Effector CD8-positive, alpha-beta T cell (primary cell): ENCODE data around the gene HES7.
A peak's percentile ranks its signal among the peaks of the same experiment; 100 is the strongest.
"Not testable (repeated sequence)": the region's sequence is repeated elsewhere in the genome, so short reads cannot be mapped to it uniquely, and the experiment has no call there.

Source experiments
- DNase-seq: peaks from one replicate; lab custom pipeline; 2025; lab: John Stamatoyannopoulos, UW

The HES7 gene

DNA sequence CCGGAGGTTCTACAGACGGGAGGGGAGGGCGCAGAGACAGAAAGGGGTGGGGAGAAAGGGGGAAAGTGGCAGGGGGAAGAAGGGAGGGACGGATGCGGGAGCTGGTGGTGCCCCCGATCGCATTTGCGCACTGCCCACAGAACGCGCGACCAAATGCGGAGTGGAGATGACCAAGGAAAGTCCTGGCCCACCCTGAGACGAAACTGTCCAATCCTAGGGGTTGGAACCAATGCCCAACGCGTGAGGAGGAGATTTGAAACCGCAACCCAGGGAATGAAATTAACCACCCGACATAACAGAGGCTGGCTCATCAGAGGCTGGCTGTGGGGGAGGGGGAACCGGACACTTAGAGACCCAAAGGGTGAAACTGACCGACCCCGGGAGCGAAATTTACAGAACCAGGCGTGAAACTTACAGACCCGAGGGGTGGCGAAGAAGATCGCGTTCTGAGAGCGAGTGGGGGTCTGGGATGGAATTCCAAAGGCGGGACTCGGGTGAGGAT lies 1.4 kb downstream of the HES7 start:
- DNase-seq: no peak

GRCh38 chr17:8121681-8122421 lies 2.1 kb downstream of the HES7 start:
- DNase-seq: no peak

- no peak for DNase-seq
These were observed 2.6 kb downstream of the HES7 start for GRCh38 chr17:8121407-8121680.

DNA sequence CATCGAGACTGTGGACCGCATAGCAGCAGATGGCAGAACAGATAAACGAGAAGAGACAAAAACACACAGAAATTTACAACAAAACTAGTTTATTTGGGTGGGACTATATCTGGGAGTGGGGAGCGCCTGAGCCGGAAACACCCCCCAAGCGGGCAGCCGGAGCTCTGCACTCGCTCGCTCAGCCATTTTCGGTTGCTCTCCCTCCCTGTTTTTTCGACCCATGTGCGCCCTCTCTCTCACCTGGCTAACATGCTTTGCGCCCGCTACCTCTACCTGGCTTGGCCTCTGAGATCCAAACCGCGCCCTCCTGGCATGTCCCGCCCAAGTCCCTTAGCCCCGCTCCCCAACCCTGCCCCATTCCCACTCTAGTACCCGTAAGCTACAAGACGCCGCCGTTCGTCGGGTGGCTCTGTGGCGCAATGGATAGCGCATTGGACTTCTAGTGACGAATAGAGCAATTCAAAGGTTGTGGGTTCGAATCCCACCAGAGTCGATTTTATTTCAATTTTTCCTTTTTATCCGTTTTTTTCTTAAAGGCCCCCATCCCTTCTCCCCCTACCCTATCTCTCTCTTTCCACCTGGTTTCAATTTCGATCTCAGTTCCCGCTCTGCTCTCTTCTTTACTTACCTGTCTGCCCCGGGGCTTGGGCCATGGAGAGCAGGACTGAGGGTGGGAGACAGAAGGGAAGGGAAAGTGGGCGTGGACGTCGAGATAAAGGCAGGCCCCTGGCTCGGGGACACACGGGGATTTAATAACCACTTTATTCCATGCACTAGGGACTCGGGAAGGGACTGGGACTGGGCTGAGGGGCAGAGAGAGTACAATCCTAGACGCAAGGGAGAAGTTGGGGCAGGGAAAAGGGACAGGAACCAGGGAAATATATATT lies 3.1 kb downstream of the HES7 start:
- peak; percentile 45 for DNase-seq

GRCh38 chr17:8119581-8120519 lies 4.1 kb downstream of the HES7 start:
- peak; percentile 68 for DNase-seq

DNA sequence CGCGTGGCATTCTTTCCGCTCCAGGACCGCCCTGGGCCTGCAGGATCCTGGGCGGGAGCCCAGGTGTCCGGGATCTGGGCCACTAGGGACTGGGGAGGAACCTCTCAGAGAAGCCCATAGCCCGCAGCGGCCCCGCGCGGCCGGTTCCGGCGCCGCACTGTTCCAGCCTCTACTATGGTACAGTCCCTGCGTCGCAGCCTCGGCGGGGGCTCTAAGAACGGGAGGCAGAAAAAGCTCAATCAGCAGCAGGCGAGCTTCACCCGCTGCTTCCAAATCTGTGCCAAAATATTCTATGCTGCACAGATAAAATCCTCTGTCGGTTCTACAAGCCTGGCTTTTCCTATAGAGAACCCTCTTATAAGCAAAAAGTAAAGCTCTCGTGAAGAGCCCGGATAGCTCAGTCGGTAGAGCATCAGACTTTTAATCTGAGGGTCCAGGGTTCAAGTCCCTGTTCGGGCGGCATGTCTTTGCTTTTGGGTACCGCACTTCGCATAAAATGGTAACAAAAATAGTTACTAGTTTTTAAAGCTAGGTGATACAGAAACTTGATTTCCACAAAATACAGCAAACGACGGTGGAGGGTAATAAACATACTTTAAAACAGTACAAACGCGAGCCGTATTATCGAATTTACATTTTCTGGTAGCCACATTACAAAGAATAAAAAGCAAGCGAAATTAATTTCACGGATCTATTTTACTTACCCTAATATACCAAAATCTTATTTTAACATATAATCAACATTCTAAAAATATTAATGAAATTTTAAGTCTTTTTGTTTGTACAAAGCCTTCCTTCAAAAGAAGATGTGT lies 4.9 kb downstream of the HES7 start:
- DNase-seq: peak; percentile 78

- no peak for DNase-seq
These were observed 5.7 kb downstream of the HES7 start, which contains the start of gene ALOXE3 for GRCh38 chr17:8117980-8118768. Gene ALOXE3 (minus strand): TSS chr17:8118514. CDS start chr17:8117990, 524 bp downstream.

DNA sequence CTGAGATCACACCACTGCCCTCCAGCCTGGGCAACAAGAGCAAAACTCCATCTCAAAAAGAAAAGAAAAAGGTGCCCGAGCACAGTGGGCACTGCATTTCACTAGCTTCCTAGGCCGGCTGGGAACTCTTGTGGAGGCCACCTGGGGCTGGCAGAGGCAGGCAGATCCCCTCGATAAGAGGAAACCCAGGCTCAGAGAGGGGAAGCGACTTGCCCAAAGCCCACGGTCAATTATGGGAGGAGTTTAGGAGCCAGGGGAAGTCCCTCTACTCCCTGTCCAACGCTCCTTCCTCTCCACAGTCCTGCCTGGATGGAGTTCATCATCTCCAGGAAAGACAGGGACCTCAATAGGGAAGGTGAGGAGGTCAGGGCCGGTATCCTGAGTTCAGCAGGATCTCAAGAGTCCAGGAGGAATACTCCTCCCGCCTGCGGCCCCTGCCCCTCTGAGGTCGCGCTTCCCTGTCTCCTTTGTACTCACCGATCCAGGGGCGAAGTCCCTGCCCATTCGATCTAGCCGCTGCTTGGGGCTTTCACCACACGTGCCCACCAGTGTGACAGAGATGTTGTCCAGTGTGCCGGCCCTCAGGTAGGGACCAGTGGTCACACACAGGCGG lies 6.4 kb downstream of the HES7 start:
- no peak for DNase-seq

- DNase-seq: no peak
These were observed 7.1 kb downstream of the HES7 start for GRCh38 chr17:8116776-8117175.

DNA sequence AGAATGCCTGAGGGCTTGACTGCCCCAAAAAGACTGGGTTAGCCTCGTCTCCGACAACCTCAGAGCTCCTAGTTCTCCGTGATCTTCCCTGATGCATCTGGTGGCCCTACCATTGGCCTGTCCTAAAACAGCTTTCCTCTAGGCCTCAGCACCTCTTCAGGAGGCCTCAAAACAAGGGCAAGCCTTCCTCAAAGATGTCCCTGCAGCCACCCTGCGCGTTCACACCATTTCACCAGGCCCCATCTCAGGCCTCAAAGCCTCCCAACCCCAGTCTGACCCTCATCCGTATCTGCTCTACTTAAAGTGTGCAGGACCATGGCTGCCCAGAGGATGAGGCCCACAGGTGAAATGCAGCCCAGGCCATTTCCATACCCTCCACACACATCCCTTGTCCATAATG lies 13.0 kb downstream of the HES7 start:
- no peak for DNase-seq

- no peak for DNase-seq
These were observed 13.5 kb downstream of the HES7 start for GRCh38 chr17:8110456-8110804.

GRCh38 chr17:8109661-8110455 lies 14.0 kb downstream of the HES7 start:
- DNase-seq: peak; percentile 76

DNA sequence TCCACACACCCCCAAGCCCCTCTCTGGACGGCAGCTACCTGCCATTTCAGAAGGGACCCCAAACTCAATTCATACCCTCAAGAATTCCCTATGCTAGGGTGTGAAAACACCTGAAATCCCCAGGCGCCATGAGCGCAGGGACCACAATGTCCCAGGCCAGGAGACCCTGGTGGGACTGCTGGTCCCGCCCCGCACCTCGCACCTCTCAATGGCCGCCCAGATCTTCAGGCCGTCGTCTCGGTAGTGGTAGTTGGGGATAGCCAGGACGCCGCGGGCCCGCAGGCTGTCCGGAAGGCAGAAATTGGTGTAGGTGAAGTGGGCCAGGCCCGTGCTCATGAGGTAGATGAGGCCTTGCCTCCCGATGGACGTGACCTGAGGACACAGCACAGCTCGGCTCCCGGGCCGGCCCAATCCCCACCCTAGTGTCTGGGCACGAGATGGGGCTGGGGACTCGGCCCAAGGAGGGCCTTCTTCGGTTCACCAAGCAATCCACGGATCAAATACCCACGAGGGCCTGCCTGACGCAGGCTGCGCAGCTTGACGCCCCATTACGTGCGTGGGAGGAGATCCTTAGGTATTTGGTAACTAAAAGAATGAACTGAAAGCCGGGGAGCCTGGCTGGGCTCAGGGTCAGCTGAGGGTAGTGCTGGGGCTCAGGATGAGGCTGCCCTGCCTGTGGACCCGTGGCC lies 14.8 kb downstream of the HES7 start:
- DNase-seq: no peak

- DNase-seq: not testable (repeated sequence)
These were observed 16.9 kb downstream of the HES7 start for GRCh38 chr17:8106980-8107379.

- no peak for DNase-seq
These were observed 17.9 kb downstream of the HES7 start for GRCh38 chr17:8105957-8106398.

- no peak for DNase-seq
These were observed 19.0 kb downstream of the HES7 start for GRCh38 chr17:8104911-8105310.

DNA sequence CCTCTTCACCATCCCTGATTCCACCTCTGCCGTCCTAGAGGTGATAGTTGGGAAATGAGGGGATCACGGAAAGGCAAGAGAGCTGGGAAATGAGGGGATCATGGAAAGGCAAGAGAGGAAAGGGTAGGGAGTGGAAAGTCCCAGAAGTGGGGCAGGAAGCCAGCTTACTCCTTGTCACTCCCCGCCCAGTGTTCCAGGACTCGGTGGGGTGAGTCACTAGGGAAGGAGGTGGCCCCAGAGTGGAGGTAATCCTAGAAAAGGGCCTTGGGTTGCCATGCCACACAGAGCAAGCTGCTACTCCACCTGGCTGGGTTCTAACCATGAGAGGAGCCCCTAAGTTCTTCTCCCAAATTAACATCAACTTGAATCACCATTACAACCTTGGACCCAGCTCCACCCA lies 20.4 kb downstream of the HES7 start:
- DNase-seq: no peak

GRCh38 chr17:8101721-8102120 lies 22.2 kb downstream of the HES7 start:
- DNase-seq: no peak
